DMS79 (cell line): ENCODE measurements around the gene AFAP1.

ENCODE experiments used
- DNase-seq: peaks from one replicate; lab custom pipeline; 2025; lab: John Stamatoyannopoulos, UW

AFAP1 gene

DNA sequence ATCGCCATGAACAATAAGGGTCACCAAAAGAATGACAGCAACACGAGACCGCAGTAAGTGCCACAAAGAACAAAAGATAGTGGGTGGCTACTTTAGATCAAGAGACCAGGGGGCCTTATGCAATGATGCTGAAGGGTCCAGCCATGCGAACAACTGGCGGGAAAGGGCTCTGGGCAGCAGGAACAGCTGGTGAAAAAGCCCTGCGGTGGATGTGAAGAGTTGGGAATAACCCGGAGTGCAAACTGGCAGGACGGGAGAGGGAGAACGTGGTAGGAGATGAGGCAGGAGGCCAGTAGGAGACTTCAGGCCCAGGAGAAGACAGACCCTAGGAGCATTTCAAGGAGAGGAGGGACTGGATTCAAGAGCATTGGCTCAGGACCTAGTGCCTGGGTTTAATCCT lies 120.2 kb downstream of the AFAP1 start:
- no peak for DNase-seq

DNA sequence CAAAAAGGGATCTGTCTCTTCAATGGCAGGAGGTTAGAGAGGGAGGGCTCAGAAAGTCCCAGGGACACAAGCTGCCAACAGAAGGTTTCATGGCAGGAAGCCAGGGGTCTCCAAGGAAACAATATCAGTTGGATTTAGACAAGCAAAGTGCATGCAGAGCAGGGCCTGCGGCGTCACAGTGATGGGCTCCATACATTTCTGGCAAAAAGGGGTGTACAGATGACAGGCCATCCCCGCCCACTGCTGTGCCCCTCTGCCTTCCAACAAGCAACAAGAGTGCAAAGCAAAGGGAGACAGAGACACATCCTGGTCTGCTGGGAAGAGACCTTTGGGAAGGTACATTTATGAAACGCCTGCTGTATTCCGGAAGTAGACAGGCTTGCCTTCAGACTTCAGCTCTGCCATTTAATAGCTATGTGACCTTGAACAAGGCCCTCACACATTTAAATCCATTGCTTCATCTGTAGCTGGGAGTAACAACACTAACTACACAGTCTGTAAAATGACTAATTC lies 121.2 kb downstream of the AFAP1 start:
- DNase-seq, result peak; percentile 22

DNA sequence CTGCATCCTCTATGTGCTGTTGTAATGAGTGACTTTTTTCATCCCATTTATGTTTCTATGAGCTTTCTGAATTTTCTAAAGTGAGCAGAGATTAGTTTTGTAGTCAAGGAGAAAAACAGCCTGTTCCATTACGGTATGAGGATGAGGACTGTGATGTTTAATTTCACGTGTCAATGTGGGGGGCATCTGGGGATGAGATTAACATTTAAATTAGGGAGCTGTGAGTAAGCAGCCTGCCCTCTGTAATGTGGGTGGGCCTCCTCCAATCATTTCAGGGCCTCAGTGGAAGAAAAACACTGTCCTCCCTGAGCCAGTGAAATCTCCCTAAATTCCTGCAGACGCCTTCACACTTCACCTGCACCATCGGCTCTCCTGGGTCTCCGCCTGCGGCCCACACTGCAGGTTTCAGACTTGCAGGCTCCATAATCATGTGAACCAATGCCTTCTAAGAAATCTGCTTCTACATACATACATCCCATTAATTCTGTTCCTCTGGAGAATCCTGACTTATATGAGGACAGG lies 121.7 kb downstream of the AFAP1 start:
- no peak for DNase-seq

DNA sequence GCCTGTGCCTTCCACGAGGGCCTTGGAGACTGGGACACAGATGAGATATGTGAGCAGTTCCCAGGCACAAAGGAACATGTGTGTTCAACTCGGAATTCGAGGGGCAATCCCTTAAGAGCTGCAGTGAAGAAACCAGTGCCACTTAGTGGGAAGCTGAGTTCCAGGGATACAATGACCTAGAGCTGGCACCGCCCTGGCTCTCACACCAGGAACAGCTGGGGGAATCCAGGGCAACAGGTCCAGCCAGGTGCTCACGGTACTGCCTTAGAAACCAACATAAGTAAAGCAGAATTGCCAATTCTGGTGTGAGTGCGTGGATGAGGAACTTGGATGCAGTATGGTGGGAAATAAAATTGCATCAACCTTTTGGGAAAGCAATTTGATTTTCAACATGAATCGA lies 122.9 kb downstream of the AFAP1 start:
- DNase-seq, result no peak

DNA sequence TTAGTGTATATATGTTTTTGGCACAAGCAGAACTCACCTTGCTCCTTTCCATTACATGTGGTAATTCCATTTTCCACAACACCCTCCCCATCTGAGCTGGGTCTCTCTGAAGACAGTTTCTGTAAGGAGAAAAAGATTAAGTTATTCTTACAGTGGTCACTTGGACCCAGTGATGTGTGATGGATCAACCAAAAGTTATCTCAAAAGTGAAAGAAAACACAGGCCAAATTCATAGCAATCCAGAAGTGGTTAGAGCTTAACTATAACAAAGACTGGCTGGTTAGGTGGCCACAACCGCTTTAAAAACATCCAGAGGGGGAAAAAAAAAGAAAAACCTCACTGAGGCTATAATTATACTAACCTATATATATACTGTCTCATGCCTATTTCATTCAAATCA lies 123.7 kb downstream of the AFAP1 start:
- DNase-seq, result no peak

DNA sequence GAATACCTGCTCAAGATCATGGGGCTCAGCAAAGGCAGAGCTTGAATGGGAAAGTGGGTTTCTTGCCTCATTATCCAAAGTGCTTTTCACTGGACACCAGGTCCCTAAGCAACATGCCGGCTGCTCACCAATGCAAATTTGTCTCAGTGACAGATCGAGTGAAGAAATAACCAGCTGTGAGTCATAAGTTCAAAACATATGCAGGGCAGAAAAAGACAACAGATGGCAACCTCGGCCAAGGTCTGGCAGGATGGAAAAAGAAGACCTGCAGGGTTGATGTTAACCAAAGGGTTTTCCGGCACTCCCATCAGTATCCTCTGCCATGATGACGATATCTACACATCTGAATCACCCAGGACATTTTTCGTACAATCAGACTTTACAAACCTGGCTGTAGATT lies 124.1 kb downstream of the AFAP1 start:
- DNase-seq, result no peak

DNA sequence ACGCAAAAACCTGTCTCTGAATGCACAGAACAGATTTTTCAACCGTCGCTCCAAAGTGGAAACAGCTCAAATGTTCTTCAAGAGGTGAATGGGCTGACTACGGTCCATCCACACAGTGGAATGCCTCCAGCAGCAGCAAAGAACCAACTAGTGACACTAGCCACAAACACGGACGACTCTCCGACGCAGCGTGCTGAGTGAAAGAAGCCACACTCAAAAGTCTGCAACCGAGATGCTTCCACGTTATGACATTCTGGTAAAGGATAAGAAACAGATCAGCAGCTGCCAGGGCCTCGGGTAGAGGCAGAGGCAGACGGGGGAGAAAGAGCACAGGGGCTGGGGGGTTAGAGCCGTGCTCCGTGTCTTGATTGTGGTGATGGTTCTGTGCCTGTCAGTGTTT lies 125.2 kb downstream of the AFAP1 start:
- DNase-seq, result no peak

DNA sequence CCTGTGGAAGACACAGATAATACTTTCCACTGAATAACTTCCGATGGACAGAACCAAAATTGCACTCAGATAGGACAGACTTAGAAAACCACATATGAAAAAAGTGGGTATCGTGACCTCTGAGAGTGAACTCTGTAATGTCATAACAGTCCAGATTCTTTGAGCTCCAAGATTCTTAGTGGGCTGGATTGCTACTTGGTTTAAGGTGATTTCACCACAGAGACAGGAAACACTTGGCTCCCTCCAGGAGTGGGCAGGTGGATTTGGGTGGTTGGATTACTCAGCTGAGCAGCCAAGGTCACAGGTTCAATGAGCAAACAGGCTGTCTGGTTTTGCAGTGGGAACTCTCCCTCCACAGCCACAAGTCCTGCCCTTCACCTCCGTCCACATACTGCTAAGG lies 126.0 kb downstream of the AFAP1 start:
- no peak for DNase-seq

DNA sequence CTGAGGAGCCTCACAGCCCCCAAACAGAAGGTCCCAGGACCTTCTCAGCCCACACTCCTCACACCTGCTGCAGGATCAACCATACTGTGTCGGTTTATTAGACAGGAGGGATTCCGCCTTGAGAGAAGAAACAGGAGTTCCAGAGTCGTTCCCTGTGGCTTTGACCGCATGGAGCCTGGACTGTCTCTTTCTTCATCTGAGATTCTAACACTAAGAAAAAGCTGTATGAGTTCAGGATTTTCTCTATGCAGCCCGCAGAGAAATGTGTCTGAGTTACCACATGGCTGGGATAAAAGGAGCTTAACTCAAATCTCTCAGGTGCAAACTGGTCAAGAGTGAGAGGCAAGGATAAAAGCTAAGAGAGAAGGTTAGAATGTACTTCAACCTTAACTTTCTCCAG lies 126.7 kb downstream of the AFAP1 start:
- no peak for DNase-seq

DNA sequence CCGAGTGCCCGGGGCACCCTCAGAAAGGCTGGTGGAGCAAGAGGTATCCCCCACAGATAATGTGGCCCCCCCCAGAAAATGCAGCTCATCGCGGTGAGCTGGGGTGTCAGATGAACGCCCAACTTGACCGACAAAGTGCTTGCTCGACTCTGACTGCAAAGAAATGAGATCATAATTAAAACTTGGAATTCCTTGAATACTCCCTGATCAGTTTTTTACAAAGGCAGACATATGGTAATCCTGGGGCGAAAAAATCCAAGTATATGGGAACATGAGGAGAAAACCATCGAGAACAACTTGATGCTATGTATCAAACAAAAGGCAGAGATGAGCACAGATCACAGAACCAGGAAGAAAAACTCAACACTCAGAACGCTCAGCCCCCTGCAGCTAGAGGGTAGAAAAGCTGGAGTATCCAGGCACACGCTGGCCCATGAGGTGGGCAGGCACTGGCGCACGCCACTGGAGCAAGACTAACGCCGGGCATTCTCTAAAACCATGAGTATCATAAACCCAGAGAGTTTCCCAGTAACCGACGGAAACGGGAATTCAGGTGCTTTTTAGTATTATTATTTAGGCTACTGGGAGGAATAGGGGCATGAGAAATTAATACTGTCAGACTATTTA lies 127.3 kb downstream of the AFAP1 start:
- no peak for DNase-seq

DNA sequence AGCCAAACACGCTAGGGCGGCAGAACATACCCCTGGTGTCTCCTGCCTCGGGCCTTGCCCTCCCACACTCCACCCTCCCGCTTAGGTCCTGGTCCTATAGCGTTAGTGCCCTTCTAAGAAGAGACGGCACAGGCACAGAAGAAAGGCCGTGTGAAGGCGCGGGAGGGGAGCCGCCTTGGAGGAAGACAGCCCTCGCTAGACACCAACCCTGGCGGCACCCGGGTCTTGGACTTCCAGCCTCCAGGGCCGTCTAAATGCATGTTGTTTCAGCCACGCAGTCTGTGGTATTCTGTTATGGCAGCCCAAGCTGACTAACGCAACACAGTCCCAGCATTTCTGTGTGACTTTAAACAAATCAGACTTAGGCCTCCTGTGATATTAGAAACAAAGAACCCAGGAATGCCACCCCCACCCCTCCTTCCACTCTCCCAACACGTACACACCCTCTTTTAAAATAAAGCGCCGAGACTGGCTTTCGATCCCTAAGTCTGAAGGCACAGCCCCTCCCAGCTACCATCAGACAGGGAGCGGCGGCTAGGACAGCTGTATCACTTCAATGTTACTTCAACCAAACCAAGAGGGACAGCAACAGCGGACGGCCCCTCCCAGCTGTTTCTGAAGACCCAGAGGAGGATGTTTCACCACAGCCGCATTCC lies 128.0 kb downstream of the AFAP1 start:
- DNase-seq, result no peak

DNA sequence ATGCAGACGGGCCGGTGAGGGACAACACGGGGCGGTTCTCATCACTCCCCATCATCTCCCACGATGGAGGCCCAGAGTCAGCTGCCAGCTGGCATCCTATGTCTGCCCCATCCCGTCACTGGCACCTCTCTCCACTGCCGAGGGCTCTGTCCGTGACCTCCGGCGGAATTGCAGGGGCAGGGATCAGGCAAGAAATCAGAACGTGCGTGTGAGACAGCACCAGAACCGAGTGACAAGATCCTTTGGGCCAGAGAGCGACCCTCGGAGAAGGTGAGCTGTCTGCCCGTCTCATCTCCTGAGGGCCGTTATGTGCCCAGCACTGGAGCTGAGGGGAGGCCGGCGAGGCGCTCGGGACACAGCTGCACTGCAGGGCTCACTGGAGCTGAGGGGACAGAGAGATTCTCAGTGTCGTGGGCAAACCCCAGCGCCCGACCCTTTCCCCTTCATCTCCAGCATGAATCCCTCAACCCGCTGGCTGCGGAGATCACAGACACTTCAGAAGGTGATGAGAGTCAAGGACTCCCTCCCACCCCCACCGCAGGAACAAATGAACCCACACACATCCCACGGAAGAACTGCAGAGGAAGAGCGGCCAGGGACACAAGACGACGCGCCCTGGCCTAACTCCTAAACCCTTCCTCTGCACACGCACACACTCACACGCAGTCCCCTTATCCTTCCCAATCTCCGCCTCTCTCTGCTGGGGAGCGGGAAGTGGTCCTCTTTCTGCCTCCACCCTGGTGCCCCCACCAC lies 128.7 kb downstream of the AFAP1 start:
- DNase-seq, result no peak

DNA sequence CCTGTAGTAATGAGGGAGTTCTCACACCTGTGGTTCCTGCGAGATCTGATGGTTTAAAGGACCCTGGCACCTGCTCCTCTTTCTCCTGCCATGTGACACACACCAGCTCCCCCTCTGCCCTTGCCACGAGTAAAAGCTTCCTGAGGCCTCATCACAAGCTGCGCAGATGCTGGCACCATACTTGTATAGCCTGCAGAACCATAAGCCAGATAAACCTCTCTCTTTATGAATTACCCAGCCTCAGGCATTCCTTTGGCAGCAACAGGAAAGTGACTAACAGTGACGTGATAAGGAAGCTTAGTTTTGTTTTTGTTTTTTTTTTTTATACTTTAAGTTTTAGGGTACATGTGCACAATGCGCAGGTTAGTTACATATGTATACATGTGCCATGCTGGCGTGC lies 130.9 kb downstream of the AFAP1 start:
- no peak for DNase-seq

DNA sequence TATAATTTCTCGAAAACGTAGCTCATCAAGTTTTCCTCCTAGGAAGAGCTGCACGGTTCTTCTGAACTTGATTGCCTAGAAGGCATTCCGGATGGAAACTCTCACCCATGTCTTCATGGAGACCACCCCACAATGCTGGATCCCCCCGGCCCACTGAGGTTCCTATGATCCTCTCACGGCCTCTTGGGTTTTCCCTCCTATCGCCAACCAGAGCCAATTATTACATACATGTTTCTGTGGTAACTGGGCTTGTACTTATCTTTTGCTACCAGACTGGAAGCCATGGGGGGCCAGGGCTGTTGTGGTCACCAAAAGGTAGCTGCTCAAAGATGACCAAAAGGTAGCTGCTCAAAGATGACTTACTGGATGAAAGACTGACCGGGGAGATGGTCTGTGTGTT lies 131.5 kb downstream of the AFAP1 start:
- DNase-seq, result no peak

DNA sequence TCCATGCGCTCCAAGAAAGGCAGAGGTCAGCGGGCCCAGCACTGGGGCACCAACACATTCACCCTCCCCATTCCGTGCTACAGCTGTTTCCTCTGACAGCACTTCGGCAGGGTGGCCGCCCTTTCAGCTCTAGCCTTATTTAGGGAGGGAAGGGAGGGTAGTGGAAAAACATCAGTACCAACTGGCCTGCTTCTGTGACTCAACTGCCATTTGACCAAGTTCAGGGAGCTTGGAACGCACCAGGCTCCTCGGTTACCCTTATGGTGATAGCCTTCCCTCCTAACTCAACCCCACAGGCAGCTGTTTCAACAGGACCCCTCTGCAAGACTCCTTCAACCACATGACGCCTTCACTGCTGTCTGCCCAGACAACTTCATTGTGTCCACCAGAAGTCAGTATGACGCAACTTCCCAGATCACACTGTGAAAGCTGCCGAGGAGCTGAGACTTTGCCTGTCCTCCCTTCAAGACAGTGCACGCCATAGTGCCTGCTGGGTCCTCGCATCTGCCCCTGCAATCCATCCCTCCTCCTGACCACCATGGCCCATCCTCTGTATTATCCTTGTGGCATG lies 132.2 kb downstream of the AFAP1 start:
- no peak for DNase-seq

DNA sequence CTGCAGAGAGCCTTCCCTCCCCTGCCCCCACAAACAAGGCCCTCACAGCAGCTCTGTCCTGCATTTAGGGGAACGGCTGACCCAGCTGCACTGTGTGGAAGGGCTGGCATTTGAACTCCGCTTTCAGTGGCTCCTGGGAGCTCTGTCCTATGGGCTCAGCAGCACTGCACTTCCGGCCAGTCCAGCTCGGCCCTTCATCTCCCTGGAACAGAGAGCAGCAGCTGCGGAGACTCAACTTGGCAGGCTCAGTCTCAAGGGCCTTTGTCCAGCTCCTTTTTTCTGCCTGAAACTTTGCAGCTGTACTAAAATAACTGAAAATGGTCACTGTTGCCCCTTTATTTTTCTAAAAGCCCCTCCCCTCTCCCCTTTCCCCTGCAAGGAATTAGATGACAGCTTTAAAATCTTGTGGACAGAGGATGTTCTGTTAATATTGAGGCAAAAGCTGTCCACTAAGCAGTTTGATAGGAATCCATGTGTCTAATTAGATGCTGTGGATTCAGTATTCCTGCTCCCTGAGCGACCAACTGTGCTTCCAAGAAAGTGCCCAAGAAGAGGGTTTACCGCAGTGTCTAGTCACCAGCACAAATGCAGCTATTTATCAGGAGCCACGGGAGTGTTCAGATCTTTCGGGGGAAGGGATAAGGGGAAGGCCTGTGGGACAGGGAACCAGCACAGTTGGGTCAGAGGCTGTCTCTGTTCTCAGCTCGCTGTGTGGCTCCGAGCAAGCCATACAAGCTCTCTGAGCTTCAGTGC lies 133.1 kb downstream of the AFAP1 start:
- no peak for DNase-seq

DNA sequence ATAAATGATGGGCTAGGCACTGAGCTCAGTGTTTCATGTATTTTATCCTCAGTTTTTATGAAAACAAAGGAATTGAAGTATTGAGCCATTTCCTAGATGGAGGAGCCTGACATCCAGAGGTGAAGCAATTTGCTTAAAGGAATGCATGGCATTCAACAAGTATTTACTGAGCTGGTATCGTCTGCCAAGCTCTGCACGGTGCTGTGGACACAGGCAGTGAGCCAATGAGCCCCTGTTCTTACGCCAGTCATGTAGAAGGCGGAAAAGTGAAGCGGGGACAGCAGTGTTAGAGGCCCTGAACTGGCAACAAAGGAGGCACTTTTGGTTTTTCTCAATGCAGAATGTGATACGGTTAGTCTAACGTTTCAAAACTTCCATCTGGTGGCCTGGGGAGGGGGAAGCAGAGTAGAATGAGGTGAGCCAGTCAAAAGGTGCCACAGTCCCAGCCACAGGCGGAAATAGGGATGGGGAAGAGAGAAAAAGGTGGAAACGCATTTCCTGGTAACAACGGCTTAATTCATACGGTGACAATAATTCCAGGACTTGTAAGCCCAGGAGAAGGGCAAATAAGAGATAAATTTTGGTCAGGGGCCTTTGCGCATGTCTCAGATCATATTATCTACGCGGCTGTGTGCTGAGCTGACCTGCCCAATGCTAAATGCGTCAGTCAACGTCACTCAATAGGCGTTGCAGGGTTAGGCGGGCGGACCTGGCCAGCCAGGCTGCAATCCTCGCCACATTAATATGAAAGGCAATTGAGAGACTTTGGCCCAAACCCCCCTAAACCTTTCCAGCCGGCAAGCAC lies 133.9 kb downstream of the AFAP1 start:
- peak; percentile 29 for DNase-seq

DNA sequence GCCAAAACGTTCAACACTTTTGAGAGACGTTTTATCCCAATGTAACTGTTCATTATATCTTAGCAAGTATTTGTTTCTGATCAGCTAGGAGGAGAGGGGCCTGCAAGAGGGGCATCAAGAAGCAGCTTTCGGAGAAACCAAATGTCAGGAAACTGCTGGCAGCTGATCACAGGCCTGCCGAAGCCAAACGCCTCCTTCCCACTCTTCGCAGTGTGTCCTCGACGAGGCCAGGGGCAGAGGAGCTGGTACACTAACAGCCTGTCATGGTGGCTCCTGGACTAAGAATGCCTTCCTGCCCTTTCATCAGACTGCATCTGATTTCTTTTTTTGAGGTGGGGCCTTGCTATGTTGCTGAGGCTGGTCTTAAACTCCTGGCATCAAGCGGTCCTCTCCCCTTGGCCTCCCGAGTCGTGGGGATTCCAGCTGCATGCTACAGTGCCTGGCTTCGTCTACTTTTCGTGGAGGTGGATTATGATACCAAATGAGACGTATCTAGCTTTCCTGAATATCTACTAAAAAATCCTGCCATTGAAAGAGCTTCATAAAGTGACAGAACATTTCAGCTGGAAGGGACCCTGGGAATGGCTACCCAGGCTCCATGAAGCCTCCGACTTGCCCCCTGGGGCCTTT lies 134.8 kb downstream of the AFAP1 start:
- DNase-seq, result no peak

DNA sequence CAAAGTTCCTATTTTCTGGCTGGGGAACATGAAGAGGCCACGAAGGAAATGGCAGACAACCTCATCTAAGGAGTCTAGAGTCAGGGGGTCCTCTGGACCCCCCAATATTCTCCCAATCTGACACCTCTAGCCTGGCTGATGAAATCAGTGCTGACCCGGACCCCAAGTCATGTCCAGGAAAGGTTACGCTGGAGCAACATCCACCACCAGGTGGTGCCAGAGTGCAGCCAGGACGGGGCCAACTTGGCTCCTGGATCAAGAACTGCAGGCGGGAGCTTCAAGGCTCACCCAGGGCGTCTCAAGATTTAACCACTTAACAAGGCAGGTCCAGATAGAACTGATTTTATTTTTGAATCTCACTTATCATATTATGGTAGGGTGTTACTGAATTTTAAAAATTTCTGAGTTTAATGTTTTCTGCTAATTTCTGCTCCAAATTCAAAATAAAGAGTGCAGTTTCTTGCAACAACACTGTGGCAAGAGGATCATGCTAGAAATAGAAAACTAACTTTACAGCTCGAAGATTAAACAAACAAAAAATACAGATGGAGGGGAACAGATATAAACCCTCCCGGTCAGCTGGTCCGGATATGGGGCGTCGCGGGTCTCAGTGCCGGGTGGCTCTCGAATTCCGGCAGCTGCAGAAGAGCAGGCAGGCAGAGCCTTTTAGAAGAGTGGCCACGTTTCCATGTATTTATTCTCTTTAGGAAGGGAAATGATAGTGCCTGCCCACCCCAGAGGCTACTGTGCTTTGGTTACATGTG lies 135.5 kb downstream of the AFAP1 start:
- peak; percentile 38 for DNase-seq

DNA sequence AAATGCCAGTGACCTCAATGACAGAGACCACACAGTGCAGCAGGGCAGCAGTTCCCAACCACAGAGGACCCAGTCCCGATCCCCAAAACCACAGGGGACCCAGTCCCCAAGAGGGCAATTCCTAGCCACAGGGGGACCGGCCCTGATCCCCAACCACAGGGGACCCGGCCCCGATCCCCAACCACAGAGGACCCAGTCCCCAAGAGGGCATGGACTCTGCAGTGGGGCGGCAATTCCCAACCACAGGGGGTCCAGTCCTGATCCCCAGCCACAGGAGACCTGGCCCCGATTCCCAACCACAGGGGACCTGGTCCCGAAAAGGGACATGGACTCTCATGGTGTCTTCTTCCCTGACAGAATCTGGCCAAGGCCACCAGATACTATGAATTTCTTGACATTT lies 136.3 kb downstream of the AFAP1 start:
- DNase-seq, result no peak
